ENCODE measurements around the gene ZNFX1.

- TF ChIP-seq CTCF (IDR thresholded peaks at IDR 0.05): no peak
- TF ChIP-seq POLR2A (IDR thresholded peaks at IDR 0.05): no peak
Observed at GRCh38 chr20:49316704-49317103, 38.8 kb upstream of the ZNFX1 start.

Measured in heart left ventricle (tissue), 13 donors.